ENCODE results near the gene NRL. TPM values are rescaled to one million over a fixed set of nuclear protein-coding genes. Genes with fewer than 3 reads are reported as not detected.

Gene NRL
- total and polyA plus RNA-seq, 11 donors = 1.3 to 3.0 (median 2.1) TPM

GRCh38 chr14:24084440-24084839 is 30.3 kb downstream of the NRL start:
- Histone ChIP-seq H3K9me3 (no peaks in the 10 kb centered on the region), H3K27ac (no peak overlapping the region), H3K4me1 (peaks cover 0 to 14% (median 10%) of the 10 kb centered on the region in 12 donors), H3K4me3 (no peak overlapping the region), H3K27me3 (peaks cover 0 to 20% (median 3%) of the 10 kb centered on the region in 9 donors), H3K36me3 (no peaks in the 10 kb centered on the region)
- WGBS, 4 donors = 94 to 97% (median 95%) methylated on average over 2 of the region's 2 CpGs
- no peak for ATAC-seq
- DNase-seq = peak in 1 of 5 donors; percentile 1
- TF ChIP-seq CTCF (IDR thresholded peaks at IDR 0.05) (no peak), POLR2A (IDR thresholded peaks at IDR 0.05) (no peak)
- intact Hi-C loops (cut with DNase I) = no loop called here

- no peak for TF ChIP-seq POLR2A (IDR thresholded peaks at IDR 0.05)
- no peak for TF ChIP-seq CTCF (IDR thresholded peaks at IDR 0.05)
Observed at GRCh38 chr14:24083462-24083861, 31.3 kb downstream of the NRL start.

GRCh38 chr14:24082411-24083080 is 32.2 kb downstream of the NRL start:
- intact Hi-C loops (cut with DNase I) = no loop called here
- Histone ChIP-seq H3K4me1 (peaks cover 0 to 14% (median 10%) of the 10 kb centered on the region in 12 donors), H3K9me3 (no peaks in the 10 kb centered on the region), H3K36me3 (no peaks in the 10 kb centered on the region), H3K27ac (no peak overlapping the region), H3K27me3 (peaks cover 0 to 20% (median 3%) of the 10 kb centered on the region in 9 donors), H3K4me3 (no peak overlapping the region)
- WGBS, 4 donors = 89 to 96% (median 92%) methylated on average over 5 of the region's 5 CpGs
- no peak for ATAC-seq
- no peak for DNase-seq
- no peak for TF ChIP-seq POLR2A (IDR thresholded peaks at IDR 0.05)
- no peak for TF ChIP-seq CTCF (IDR thresholded peaks at IDR 0.05)

More at GRCh38 chr14:24083462-24083861, 31.3 kb downstream of the NRL start:
- WGBS, 4 donors = 86 to 94% (median 91%) methylated on average over 3 of the region's 3 CpGs
- peaks cover 0 to 20% (median 3%) of the 10 kb centered on the region in 9 donors for H3K27me3 ChIP-seq
- H3K9me3 ChIP-seq = no peaks in the 10 kb centered on the region
- H3K36me3 ChIP-seq = no peaks in the 10 kb centered on the region
- no peak overlapping the region for H3K27ac ChIP-seq
- intact Hi-C loops (cut with DNase I) = no loop called here
- ATAC-seq (no peak), DNase-seq (no peak)
- peaks cover 0 to 14% (median 10%) of the 10 kb centered on the region in 12 donors for H3K4me1 ChIP-seq
- no peak overlapping the region for H3K4me3 ChIP-seq

GRCh38 chr14:24081739-24082211 is 33.0 kb downstream of the NRL start:
- intact Hi-C loops (cut with DNase I) = no loop called here
- H3K27ac ChIP-seq = peak overlapping the region in 2 of 12 donors; percentile 55 to 60

More at GRCh38 chr14:24081739-24082211, 33.0 kb downstream of the NRL start:
- TF ChIP-seq CTCF (IDR thresholded peaks at IDR 0.05) = no peak
- TF ChIP-seq POLR2A (IDR thresholded peaks at IDR 0.05) = no peak
- DNase-seq (no peak), ATAC-seq (no peak)
- H3K4me1 ChIP-seq = peaks cover 0 to 14% (median 10%) of the 10 kb centered on the region in 12 donors
- peaks cover 0 to 20% (median 3%) of the 10 kb centered on the region in 9 donors for H3K27me3 ChIP-seq
- H3K9me3 ChIP-seq = no peaks in the 10 kb centered on the region
- 24 to 35% (median 27%) methylated on average over 17 to 26 of the region's 26 CpGs for WGBS, 4 donors
- no peaks in the 10 kb centered on the region for H3K36me3 ChIP-seq
- H3K4me3 ChIP-seq = peak overlapping the region; percentile 44 to 74 (median 58)

Data from heart left ventricle (tissue), 16 donors.